ENCODE results near the gene AKAP8L. TPM values are rescaled to one million over a fixed set of nuclear protein-coding genes. Genes with fewer than 3 reads are reported as not detected.
A peak's percentile ranks its signal among the peaks of the same experiment; 100 is the strongest.

The AKAP8L gene
- polyA plus RNA-seq, 1 of the 3 experiments (the other 2 are of a cell fraction), result 44.7 TPM

DNA sequence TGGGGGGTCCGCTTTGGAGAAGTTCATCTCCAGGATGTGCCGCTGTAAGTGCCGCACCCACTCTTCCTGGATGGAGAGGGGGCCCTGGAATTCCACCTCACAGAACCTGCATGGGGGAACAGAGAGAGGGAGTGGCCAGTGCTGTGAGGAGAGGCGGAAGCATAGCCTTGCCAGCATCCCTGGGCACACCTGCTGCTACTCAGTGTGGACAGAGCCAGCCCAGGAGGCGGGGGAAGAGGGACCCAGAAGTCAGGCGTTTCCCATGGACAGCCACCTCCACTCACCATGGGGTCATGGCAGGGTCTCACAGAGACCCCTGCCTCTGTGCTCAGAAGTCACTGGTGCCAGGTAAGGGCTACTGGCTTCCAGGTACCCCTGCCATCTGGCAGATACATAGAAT, 4.3 kb upstream of the AKAP8L start:
- WGBS (ENCODE audit: low lambda C conversion rate), result 88% methylated on average over 3 of the region's 6 CpGs
- H3K36me3 ChIP-seq (replicated peaks in 1 of 2; ENCODE audit: control insufficient read depth in 1 of 2, insufficient read depth in 2 of 2, low read length in 1 of 2), result peaks cover 36 to 53% of the 10 kb centered on the region in 2 experiments

DNA sequence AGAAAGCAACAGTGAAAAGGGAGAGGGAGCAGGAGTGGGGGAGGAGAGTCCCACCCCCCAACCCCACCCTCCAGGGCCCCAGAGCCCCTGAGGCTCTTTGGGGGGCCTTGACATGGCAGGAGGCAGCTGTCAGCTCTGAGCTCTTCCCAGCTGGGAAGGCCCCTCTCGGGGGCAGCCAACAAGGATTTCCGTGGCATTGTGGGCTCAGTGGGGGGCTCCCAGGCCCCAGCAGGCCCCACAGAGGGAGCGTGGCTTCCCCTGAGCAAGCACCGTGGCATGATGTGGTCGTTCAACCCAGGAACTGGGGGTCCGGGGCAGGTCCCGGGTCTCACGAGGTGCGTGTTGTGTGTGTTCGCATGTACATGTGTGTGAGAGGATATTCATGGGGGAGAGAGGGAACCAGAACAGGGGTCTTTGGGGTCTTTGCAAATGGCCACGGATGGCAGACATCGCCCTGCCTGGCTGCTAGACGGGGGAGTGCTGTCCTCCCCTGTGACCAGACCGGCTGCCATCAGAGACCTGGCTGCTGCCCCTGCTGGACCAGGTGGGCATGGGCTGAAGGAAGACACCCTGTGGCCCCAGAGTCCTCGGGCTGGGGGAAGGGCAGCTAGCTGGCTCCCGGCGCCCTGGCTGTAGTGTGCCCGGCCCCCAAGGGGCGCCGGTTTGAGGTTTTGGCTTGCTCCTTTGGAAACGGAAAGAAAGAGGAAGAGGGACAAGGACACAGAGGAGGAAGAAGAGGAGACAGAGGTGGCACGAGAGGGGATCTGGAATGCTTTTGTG, 3.7 kb upstream of the AKAP8L start:
- Histone ChIP-seq H3K9me3 (no peaks in the 10 kb centered on the region), H3K36me3 (replicated peaks in 1 of 2; ENCODE audit: control insufficient read depth in 1 of 2, insufficient read depth in 2 of 2, low read length in 1 of 2) (peaks cover 36 to 47% of the 10 kb centered on the region in 2 experiments), H4K20me1 (ENCODE audit: insufficient read depth) (peaks cover 5% of the 10 kb centered on the region), H3K9me2 (no peaks in the 10 kb centered on the region), H3K4me1 (ENCODE audit: control insufficient read depth in 1 of 2, insufficient read depth in 2 of 2, low read depth in 1 of 2, low read length in 1 of 2) (peaks cover 5 to 41% of the 10 kb centered on the region in 2 experiments; a peak in 3 of 4 replicates), H3K9ac (no peak overlapping the region), H3K79me2 (ENCODE audit: insufficient read depth) (peaks cover 13% of the 10 kb centered on the region), H3K27ac (ENCODE audit: low read depth in 2 of 2, low read length in 1 of 2) (peak overlapping the region in 1 of 2 experiments; percentile 94; a peak in 2 of 4 replicates), H3F3A (replicated peaks; ENCODE audit: insufficient read depth) (peaks cover 10% of the 10 kb centered on the region), H2AFZ (ENCODE audit: low read depth) (no peak overlapping the region), H3K27me3 (ENCODE audit: insufficient read depth) (no peaks in the 10 kb centered on the region), H3K4me2 (no peak overlapping the region), H3K4me3 (ENCODE audit: low read depth in 2 of 2, low read length in 1 of 2) (no peak overlapping the region; a peak in 1 of 4 replicates)
- 94% methylated on average over 12 of the region's 22 CpGs for WGBS (ENCODE audit: low lambda C conversion rate)
- no peak for DNase-seq
- CTCF ChIA-PET, result interaction anchor here (0.7 to 1.9 kb wide), 5 partner anchors 10 to 245 kb away, joined by 3 to 9 read pairs (median 3); no protein-coding TSS in a partner anchor
- POLR2A ChIA-PET, result interaction anchor here (1.2 to 1.8 kb wide), 3 partner anchors 11 to 43 kb away, joined by 4 to 8 read pairs (median 5); partner anchors contain the start of gene AKAP8
- TF ChIP-seq, protein P1, sequence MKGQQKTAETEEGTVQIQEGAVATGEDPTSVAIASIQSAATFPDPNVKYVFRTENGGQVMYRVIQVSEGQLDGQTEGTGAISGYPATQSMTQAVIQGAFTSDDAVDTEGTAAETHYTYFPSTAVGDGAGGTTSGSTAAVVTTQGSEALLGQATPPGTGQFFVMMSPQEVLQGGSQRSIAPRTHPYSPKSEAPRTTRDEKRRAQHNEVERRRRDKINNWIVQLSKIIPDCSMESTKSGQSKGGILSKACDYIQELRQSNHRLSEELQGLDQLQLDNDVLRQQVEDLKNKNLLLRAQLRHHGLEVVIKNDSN (IDR thresholded peaks at IDR 0.05; ENCODE audit: borderline replicate concordance, low read depth), result no peak
- no peak for TF ChIP-seq RXRA (IDR thresholded peaks at IDR 0.05; ENCODE audit: borderline replicate concordance, low read depth)
- TF ChIP-seq JUND (IDR thresholded peaks at IDR 0.05), result no peak
- TF ChIP-seq, protein P2, sequence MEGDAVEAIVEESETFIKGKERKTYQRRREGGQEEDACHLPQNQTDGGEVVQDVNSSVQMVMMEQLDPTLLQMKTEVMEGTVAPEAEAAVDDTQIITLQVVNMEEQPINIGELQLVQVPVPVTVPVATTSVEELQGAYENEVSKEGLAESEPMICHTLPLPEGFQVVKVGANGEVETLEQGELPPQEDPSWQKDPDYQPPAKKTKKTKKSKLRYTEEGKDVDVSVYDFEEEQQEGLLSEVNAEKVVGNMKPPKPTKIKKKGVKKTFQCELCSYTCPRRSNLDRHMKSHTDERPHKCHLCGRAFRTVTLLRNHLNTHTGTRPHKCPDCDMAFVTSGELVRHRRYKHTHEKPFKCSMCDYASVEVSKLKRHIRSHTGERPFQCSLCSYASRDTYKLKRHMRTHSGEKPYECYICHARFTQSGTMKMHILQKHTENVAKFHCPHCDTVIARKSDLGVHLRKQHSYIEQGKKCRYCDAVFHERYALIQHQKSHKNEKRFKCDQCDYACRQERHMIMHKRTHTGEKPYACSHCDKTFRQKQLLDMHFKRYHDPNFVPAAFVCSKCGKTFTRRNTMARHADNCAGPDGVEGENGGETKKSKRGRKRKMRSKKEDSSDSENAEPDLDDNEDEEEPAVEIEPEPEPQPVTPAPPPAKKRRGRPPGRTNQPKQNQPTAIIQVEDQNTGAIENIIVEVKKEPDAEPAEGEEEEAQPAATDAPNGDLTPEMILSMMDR (IDR thresholded peaks at IDR 0.05), result no peak
- TF ChIP-seq FOXJ3 (CRISPR knock-in tag; IDR thresholded peaks at IDR 0.05), result no peak
- TF ChIP-seq FOXM1 (IDR thresholded peaks at IDR 0.05; ENCODE audit: low read depth), result no peak
- TF ChIP-seq GABPA (IDR thresholded peaks at IDR 0.05; ENCODE audit: low read depth), result no peak
- TF ChIP-seq CHD2 (IDR thresholded peaks at IDR 0.05; ENCODE audit: low read length, partially characterized antibody), result no peak
- TF ChIP-seq TAF1 (IDR thresholded peaks at IDR 0.05; ENCODE audit: borderline replicate concordance, low read depth, low read length), result no peak
- no peak for TF ChIP-seq NFIC (IDR thresholded peaks at IDR 0.05; ENCODE audit: borderline replicate concordance)
- no peak for TF ChIP-seq RCOR1 (IDR thresholded peaks at IDR 0.05; ENCODE audit: low read length)

More for the DNA sequence above, 4.3 kb upstream of the AKAP8L start:
- Histone ChIP-seq H3K27ac (ENCODE audit: low read depth in 2 of 2, low read length in 1 of 2) (peak overlapping the region in 1 of 2 experiments; percentile 94; a peak in 2 of 4 replicates), H3K79me2 (ENCODE audit: insufficient read depth) (peaks cover 8% of the 10 kb centered on the region), H3K4me3 (ENCODE audit: low read depth in 2 of 2, low read length in 1 of 2) (no peak overlapping the region; a peak in 1 of 4 replicates), H3K4me2 (no peak overlapping the region), H3K9me3 (no peaks in the 10 kb centered on the region), H3K27me3 (ENCODE audit: insufficient read depth) (no peaks in the 10 kb centered on the region), H2AFZ (ENCODE audit: low read depth) (no peak overlapping the region), H3K9ac (no peak overlapping the region), H3K4me1 (ENCODE audit: control insufficient read depth in 1 of 2, insufficient read depth in 2 of 2, low read depth in 1 of 2, low read length in 1 of 2) (peaks cover 5 to 37% of the 10 kb centered on the region in 2 experiments; a peak in 2 of 4 replicates), H4K20me1 (ENCODE audit: insufficient read depth) (no peaks in the 10 kb centered on the region), H3F3A (replicated peaks; ENCODE audit: insufficient read depth) (peaks cover 10% of the 10 kb centered on the region), H3K9me2 (no peaks in the 10 kb centered on the region)
- TF ChIP-seq GABPA (IDR thresholded peaks at IDR 0.05; ENCODE audit: low read depth) (no peak), MXI1 (IDR thresholded peaks at IDR 0.05; ENCODE audit: low read depth, low read length) (no peak), FOXM1 (IDR thresholded peaks at IDR 0.05; ENCODE audit: low read depth) (no peak), POLR2AphosphoS5 (IDR thresholded peaks at IDR 0.05; ENCODE audit: low read depth, low read length) (no peak), GATA2 (CRISPR knock-in tag; IDR thresholded peaks at IDR 0.05) (no peak), FOXJ3 (CRISPR knock-in tag; IDR thresholded peaks at IDR 0.05) (no peak), EZH2phosphoT487 (IDR thresholded peaks at IDR 0.05; ENCODE audit: borderline replicate concordance, low read depth) (no peak), TAF1 (IDR thresholded peaks at IDR 0.05; ENCODE audit: borderline replicate concordance, low read depth, low read length) (no peak), NRF1 (IDR thresholded peaks at IDR 0.05; ENCODE audit: low read depth, low read length) (no peak)
- TF ChIP-seq, protein P3, sequence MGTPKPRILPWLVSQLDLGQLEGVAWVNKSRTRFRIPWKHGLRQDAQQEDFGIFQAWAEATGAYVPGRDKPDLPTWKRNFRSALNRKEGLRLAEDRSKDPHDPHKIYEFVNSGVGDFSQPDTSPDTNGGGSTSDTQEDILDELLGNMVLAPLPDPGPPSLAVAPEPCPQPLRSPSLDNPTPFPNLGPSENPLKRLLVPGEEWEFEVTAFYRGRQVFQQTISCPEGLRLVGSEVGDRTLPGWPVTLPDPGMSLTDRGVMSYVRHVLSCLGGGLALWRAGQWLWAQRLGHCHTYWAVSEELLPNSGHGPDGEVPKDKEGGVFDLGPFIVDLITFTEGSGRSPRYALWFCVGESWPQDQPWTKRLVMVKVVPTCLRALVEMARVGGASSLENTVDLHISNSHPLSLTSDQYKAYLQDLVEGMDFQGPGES (IDR thresholded peaks at IDR 0.05; ENCODE audit: low read depth, low read length), result no peak
- TF ChIP-seq, protein P4, sequence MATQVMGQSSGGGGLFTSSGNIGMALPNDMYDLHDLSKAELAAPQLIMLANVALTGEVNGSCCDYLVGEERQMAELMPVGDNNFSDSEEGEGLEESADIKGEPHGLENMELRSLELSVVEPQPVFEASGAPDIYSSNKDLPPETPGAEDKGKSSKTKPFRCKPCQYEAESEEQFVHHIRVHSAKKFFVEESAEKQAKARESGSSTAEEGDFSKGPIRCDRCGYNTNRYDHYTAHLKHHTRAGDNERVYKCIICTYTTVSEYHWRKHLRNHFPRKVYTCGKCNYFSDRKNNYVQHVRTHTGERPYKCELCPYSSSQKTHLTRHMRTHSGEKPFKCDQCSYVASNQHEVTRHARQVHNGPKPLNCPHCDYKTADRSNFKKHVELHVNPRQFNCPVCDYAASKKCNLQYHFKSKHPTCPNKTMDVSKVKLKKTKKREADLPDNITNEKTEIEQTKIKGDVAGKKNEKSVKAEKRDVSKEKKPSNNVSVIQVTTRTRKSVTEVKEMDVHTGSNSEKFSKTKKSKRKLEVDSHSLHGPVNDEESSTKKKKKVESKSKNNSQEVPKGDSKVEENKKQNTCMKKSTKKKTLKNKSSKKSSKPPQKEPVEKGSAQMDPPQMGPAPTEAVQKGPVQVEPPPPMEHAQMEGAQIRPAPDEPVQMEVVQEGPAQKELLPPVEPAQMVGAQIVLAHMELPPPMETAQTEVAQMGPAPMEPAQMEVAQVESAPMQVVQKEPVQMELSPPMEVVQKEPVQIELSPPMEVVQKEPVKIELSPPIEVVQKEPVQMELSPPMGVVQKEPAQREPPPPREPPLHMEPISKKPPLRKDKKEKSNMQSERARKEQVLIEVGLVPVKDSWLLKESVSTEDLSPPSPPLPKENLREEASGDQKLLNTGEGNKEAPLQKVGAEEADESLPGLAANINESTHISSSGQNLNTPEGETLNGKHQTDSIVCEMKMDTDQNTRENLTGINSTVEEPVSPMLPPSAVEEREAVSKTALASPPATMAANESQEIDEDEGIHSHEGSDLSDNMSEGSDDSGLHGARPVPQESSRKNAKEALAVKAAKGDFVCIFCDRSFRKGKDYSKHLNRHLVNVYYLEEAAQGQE (IDR thresholded peaks at IDR 0.05; ENCODE audit: low read depth, low read length), result no peak
- CTCF ChIA-PET, result interaction anchor here (1.1 kb wide), 1 partner anchor 25 kb away, joined by 3 read pairs; no protein-coding TSS in a partner anchor
- no peak for DNase-seq
- POLR2A ChIA-PET, result no interaction called here

Data from SK-N-SH (cell line).